ENCODE data around the gene MED15.

DNA sequence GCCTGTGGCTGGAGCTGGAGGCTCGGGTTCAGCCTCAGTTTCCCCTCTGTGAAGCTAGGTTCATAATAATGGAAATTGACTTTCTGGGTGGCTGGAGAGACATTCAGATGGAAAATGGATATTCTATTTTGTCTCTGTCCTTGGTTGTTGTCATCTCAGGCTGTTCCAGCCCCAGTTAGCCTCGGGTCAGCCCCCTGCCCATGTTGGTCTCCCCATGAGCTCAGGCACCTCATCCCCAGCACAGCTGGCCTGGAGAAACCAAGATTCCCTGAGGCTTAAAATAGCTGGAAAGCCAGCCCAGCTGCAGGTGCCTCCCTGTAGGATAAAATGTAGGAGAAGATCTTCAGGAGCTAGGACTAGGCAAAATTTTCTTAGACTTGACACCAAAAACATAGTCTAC lies 129.5 kb downstream of the MED15 start:
- TF ChIP-seq, protein P1, sequence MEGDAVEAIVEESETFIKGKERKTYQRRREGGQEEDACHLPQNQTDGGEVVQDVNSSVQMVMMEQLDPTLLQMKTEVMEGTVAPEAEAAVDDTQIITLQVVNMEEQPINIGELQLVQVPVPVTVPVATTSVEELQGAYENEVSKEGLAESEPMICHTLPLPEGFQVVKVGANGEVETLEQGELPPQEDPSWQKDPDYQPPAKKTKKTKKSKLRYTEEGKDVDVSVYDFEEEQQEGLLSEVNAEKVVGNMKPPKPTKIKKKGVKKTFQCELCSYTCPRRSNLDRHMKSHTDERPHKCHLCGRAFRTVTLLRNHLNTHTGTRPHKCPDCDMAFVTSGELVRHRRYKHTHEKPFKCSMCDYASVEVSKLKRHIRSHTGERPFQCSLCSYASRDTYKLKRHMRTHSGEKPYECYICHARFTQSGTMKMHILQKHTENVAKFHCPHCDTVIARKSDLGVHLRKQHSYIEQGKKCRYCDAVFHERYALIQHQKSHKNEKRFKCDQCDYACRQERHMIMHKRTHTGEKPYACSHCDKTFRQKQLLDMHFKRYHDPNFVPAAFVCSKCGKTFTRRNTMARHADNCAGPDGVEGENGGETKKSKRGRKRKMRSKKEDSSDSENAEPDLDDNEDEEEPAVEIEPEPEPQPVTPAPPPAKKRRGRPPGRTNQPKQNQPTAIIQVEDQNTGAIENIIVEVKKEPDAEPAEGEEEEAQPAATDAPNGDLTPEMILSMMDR (IDR thresholded peaks at IDR 0.05): no peak
- no peak for TF ChIP-seq POLR2AphosphoS5 (IDR thresholded peaks at IDR 0.05; ENCODE audit: low read depth, low read length)
